GM12865 (cell line): ENCODE measurements around the gene TH.

Source experiments
- DNase-seq: peaks from one replicate; pipeline ENCODE4 v3.0.0; 2010; ENCODE audit warnings: low read depth
- H3K4me3 ChIP-seq: 2 replicates; pipeline ENCODE4 v1.5.1; 2011; ENCODE audit warnings: mild to moderate bottlenecking, low read depth, low read length, control low read depth
- TF ChIP-seq, protein P1 (sequence below): IDR thresholded peaks from 2 replicates; pipeline ENCODE4 v1.5.1; 2011; ENCODE audit warnings: low read length, control low read depth, low read depth, inconsistent platforms; ENCODE audit not compliant: insufficient read depth; ENCODE audit errors: missing control alignments

Gene TH

DNA sequence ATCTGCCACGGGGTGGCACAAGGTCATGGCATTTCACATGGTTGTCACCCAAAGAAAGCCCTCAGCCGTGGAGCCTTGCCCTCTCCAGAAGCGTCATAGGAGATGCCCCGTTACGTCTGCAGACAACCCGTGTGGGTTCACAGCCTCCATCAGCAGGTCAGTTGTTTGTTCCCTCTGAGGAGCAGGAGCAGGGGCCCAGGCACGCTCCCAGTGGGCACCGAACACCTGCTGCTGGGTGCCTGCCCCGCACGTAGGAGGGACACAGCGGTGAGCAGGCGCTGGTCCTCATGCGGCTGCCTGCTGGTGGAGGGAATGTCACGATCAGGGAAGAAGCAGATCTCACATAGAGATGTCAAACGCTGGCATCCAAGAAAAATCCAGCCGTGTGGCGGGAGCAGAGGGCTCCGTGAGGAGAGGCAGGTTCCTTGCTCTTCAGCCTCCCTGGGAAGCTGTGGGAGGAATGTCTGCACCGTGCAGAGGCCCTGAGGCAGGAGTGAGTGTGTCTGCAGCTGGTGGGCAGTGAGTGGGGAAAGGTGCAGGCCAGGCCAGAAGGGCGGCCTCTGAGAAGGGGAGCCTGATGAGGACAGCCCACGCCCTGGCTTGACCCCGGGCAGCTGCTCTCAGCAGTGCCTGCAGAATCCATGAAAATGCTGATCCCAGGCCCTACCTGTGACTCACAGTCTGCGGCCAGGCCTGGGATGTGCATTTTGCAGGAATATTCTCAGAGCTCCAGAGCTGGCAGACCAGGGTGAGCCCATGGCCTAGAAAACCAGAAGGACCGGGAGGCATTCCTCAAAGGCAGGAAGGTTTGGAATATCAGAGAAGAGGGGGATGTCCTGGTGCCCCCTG lies 36.4 kb upstream of the TH start:
- no peak overlapping the region for H3K4me3 ChIP-seq
- TF ChIP-seq, protein P1, sequence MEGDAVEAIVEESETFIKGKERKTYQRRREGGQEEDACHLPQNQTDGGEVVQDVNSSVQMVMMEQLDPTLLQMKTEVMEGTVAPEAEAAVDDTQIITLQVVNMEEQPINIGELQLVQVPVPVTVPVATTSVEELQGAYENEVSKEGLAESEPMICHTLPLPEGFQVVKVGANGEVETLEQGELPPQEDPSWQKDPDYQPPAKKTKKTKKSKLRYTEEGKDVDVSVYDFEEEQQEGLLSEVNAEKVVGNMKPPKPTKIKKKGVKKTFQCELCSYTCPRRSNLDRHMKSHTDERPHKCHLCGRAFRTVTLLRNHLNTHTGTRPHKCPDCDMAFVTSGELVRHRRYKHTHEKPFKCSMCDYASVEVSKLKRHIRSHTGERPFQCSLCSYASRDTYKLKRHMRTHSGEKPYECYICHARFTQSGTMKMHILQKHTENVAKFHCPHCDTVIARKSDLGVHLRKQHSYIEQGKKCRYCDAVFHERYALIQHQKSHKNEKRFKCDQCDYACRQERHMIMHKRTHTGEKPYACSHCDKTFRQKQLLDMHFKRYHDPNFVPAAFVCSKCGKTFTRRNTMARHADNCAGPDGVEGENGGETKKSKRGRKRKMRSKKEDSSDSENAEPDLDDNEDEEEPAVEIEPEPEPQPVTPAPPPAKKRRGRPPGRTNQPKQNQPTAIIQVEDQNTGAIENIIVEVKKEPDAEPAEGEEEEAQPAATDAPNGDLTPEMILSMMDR, result no peak
- no peak for DNase-seq

DNA sequence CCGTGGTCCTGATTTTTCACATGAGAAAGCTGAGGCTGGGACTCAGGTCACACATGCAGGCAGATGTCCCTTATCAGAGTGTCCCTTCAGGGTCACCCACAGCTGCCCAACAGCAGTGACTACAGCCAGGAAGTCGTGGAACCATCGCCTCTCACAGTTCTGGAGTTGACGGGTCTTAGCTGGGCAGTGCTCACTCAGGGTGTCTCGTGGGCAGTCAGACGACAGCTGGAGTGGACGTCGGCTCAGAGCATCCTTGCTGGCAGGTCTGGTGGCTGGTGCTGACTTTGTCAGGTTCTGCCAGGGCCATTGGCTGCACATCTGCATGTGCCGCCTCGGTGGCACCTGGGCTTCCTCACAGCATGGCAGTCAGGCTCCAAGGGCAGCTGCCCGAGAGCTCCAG lies 35.6 kb upstream of the TH start:
- H3K4me3 ChIP-seq, result no peak overlapping the region
- TF ChIP-seq, protein P1, result no peak
- no peak for DNase-seq

DNA sequence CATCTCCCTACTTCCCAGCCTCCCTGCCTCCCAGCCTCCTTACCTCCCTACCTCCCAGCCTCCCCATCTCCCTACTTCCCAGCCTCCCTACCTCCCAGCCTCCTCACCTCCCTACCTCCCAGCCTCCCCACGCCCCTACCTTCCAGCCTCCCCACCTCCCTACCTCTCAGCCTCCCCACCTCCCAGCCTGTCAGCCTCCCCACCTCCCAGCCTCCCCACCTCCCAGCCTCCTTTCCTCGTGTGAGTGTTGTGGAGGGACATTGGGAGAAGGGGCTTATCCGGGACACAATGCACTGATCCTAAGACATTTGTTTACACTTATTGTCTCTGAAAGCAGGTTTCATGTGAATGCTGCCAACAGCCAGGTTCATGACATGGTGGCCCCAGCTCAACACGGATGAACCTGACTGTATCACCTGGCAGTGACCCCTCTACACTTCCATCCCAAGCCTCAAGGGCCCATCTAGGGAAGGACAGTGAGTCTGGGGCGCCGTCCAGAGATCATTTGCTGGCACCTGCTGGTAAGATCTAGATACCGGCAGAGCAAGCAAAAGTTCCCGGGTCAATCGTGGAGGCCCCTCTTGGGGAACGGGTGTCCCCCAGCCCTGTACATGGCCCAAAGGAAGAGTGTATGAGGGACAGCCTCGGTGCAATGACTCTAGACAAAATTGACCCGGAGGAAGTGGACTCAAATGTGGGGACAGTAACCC lies 34.5 kb upstream of the TH start:
- no peak for DNase-seq
- TF ChIP-seq, protein P1, result no peak
- H3K4me3 ChIP-seq, result no peak overlapping the region

DNA sequence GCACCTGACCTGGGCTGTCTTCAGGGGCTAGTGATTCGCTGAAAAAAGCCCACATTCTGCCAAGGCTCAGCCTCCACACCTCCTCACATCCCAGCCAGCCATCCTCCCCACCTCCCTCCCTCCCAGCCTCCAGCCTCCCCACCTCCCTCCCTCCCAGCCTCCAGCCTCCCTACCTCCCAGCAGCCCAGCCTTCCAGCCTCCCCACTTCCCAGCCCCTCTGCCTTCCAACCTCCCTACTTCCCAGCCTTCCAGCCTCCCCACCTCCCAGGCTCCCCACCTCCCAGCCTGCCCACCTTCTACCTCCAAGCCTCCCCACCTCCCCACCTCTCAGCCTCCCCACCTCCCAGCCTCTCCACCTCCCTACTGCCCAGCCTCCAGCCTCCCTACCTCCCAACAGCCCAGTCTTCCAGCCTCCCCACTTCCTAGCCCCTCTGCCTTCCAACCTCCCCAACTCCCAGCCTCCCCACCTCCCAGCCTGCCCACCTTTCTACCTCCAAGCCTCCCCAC lies 33.7 kb upstream of the TH start:
- no peak overlapping the region for H3K4me3 ChIP-seq
- no peak for DNase-seq
- TF ChIP-seq, protein P1, result no peak

DNA sequence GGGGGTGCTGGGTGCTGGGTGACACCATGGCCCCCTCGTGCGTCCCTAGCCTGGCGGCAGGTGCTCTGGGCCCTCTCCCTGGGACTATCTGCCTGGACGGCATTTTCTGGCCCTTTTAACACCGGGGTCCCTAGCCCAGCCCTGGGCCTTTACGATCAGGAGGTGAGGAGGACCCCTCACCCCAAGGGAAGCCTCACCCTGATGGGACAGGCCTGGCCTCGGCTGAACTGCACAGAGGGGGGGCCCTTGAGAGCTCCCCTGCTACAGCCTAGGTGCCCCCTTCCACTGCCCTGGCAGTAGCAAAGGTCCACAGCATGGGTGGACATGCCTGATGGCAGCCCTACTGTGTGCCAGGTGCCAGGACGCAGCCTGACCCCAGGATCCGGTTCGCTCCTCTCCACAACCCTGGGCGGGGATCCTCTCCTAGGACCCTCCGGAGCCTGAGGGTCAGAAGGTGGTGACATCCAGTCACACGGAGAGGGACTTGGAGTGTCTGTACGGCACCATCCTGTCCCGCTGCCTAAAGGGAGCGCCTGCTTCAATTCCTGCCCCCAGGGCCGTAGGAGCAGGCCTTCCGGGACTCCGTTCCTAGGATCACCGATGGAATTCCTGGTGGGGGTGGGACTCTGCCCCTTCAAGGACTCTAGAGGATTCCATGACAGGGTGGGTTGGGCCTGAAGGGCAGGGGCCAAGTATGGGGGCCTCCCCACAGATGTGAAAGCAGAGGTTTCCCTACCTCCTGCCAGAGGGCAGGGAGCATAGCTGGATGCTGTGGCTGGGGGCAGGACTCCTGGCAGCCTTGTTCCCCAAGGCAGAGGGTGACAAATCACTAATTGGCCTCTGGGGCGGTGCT lies 33.0 kb upstream of the TH start:
- no peak overlapping the region for H3K4me3 ChIP-seq
- TF ChIP-seq, protein P1, result no peak
- DNase-seq, result no peak

DNA sequence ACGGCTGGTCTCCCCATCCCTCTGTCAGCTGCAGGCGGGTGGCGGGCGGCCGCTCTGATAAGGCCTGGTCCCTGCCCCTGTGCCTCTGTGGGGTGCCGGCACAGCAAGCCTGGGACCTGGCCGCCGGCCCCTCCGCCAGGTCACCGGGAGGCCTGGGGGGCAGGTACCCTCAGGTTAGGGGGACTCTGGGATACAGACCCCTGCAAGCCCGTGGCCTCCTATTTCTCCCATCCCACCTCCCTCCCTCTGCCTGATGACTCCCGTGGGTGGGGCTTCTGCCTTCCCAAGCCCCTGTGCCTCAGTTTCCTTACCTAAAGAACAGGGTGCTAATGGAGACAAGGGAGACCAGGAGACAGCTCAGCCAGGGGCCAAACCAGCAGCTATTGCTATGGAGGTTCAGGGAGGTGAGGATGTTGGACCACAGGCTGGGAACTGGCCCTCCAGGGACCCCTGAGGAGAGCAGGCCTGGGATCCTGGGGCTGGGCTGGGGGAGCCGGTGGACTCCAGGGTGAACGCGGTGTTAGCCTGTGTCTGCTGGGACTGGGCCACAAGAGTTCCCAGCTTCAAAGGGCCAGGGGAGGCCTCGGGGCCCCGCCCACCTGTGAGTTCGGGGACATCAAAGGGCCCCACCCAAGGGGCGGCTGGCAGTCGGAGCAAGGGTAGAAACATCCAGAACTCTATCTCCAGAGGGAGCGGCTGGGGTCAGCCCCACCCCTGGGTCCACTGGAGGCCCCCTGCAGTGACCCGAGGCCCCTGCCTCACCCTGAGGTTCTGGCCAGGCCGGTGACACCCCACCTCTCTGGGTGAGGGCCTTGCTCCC lies 32.0 kb upstream of the TH start:
- H3K4me3 ChIP-seq, result no peak overlapping the region
- DNase-seq, result no peak
- TF ChIP-seq, protein P1, result no peak
